PC-3 (cell line): ENCODE results near the gene ITPR3. TPM values are rescaled to one million over a fixed set of nuclear protein-coding genes. Genes with fewer than 3 reads are reported as not detected.

Source experiments
- ATAC-seq: fragments of 200-7000 bp; cut with Tn5 transposase; 2 replicates; pipeline ENCODE4 v1.9.1; 2020; ENCODE audit warnings: mild to moderate bottlenecking, moderate library complexity
- BruUV-seq: library from RNA; stranded (reverse); fragments of 400-500 nt; replicated peaks from 2 replicates; lab custom pipeline; 2021; lab: Mats Ljungman, UMichigan
- CTCF ChIA-PET: fragments of 300-600 bp; sonication (Branson Sonifier 250); formaldehyde crosslinking; loops from one replicate; lab custom pipeline; 2022; ENCODE audit warnings: antibody characterized with exemption; lab: Charles Lee
- POLR2A ChIA-PET: fragments of 300-600 bp; sonication (Branson Sonifier 250); formaldehyde crosslinking; loops from one replicate; lab custom pipeline; 2022; ENCODE audit warnings: antibody characterized with exemption; ENCODE audit not compliant: unreplicated experiment; lab: Charles Lee
- DNase-seq: peaks from one replicate; pipeline ENCODE4 v3.0.0-alpha.2; 2015
- H2AFZ ChIP-seq: fragments of 300-600 bp; sonication (generic); 2 replicates; pipeline ENCODE4 v1.6.0; 2016; ENCODE audit warnings: antibody characterized with exemption, low read length
- H3F3A ChIP-seq: fragments of 300-600 bp; sonication (generic); one replicate; pipeline ENCODE4 v1.6.0; 2017; ENCODE audit warnings: antibody characterized with exemption, low read length, control low read depth, mild to moderate bottlenecking; ENCODE audit not compliant: unreplicated experiment
- H3K27ac ChIP-seq: fragments of 300-600 bp; sonication (generic); 2 replicates; pipeline ENCODE4 v1.5.1; 2016; ENCODE audit warnings: mild to moderate bottlenecking, low read length
- H3K27me3 ChIP-seq: fragments of 300-600 bp; sonication (generic); 2 replicates; pipeline ENCODE4 v1.6.1; 2016; ENCODE audit warnings: low read length, mixed read lengths
- H3K36me3 ChIP-seq: fragments of 300-600 bp; sonication (generic); 2 replicates; pipeline ENCODE4 v1.6.1; 2016; ENCODE audit warnings: low read depth, mixed run types, low read length, mixed read lengths
- H3K4me1 ChIP-seq: fragments of 300-600 bp; sonication (generic); 2 replicates; pipeline ENCODE4 v1.5.1; 2016; ENCODE audit warnings: low read length; ENCODE audit not compliant: insufficient read depth
- H3K4me2 ChIP-seq: fragments of 300-600 bp; sonication (generic); 2 replicates; pipeline ENCODE4 v1.6.0; 2016; ENCODE audit warnings: low read length
- H3K4me3 ChIP-seq: fragments of 300-600 bp; sonication (generic); 2 replicates; pipeline ENCODE4 v1.5.1; 2016; ENCODE audit warnings: mild to moderate bottlenecking, low read length, mixed read lengths
- H3K79me2 ChIP-seq: fragments of 300-600 bp; sonication (generic); 2 replicates; pipeline ENCODE4 v1.6.1; 2017; ENCODE audit warnings: low read length, mixed read lengths
- H3K9ac ChIP-seq: fragments of 300-600 bp; sonication (generic); 2 replicates; pipeline ENCODE4 v1.6.0; 2016; ENCODE audit warnings: mild to moderate bottlenecking, low read length
- H3K9me2 ChIP-seq: fragments of 300-600 bp; sonication (generic); replicated peaks from 2 replicates; pipeline ENCODE4 v1.6.1; 2016; ENCODE audit warnings: mixed run types, low read length, mixed read lengths
- H3K9me3 ChIP-seq: fragments of 300-600 bp; sonication (generic); 2 replicates; pipeline ENCODE4 v1.6.1; 2016; ENCODE audit warnings: low read length, mixed read lengths
- H4K20me1 ChIP-seq: fragments of 300-600 bp; sonication (generic); 2 replicates; pipeline ENCODE4 v1.6.1; 2016; ENCODE audit warnings: low read length, mixed read lengths
- EZH2 ChIP-seq: fragments of 300-600 bp; sonication (generic); IDR thresholded peaks from one replicate; pipeline ENCODE4 v1.6.1; 2017; ENCODE audit warnings: antibody characterized with exemption, mild to moderate bottlenecking, low read length; ENCODE audit not compliant: unreplicated experiment
- EZH2phosphoT487 ChIP-seq: fragments of 300-600 bp; sonication (generic); IDR thresholded peaks from 2 replicates; pipeline ENCODE4 v1.6.1; 2018; ENCODE audit warnings: mild to moderate bottlenecking, antibody characterized with exemption, low read length, borderline replicate concordance
- intact Hi-C: fragments of 100-400 bp; cut with micrococcal nuclease; formaldehyde crosslinking; loops from 2 replicates; pipeline ENCODE4 v1.9.0; 2023
- total RNA-seq: library from RNA; depleted of rRNA; stranded (reverse); fragments of >200 nt; gene quantifications from 2 replicates; pipeline ENCODE4 v1.2.3, GENCODE V29; 2014
- TF ChIP-seq, protein P1 (sequence below): fragments of 300-600 bp; sonication (generic); conservative IDR thresholded peaks from 2 replicates; pipeline ENCODE4 v1.5.1; 2017; ENCODE audit warnings: antibody characterized with exemption, low read depth, mild to moderate bottlenecking, low read length

Gene ITPR3
- total RNA-seq, 1 experiment from 2014 or later: 41.8 TPM

DNA sequence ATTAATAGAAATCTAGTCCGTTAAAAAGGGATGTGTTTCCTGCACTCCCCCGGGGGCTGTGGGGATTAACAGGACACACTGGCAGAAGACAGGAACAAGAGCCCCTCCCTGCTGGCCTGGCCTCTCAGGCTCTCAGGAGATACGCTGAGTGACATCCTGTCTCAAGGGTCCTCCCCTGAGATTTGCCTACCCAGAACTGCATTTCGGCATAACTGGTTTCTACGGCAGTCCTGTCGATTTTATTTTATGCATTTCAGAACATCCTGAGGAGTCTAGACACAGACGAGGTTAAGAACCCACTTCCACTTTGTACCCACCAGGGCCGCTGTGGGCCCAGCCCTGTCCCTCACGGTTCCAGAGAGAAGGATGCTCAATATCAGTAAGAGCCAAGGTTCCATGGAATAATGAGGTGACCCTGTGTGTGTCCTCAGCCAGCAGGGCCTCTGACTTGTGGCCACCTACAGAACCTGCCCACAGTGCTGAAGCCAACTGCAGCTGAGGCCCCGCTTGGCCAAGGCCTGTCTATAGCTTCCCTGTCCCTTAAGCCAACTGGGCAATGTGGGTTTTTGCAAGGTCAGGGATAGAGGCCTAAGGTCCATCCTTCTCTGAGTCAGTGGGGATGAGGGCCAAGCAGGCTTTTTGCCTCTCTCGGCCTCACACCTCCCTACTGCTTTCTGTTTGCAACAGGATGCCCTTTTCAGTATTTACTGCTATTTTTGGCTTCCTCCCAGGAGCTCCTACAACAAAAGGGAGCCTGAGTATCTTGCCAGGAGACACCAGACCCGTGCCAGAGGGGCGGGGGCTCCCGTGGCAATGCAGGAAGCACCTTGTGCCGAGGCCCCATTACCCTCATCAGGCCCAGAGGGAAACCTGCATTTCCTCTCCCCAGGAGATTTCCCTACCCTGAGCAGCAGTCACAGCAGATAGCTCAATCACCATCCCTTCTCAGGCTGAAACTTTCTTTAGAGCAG is 75.7 kb downstream of the ITPR3 start:
- BruUV-seq: no TSS peak
- H3K4me2 ChIP-seq: peak overlapping the region; percentile 18
- no peak overlapping the region for H3K4me3 ChIP-seq
- intact Hi-C loops: no loop called here
- ATAC-seq: peak; percentile 65
- H4K20me1 ChIP-seq: no peaks in the 10 kb centered on the region
- H2AFZ ChIP-seq: no peak overlapping the region
- DNase-seq: peak; percentile 76
- peaks cover 55% of the 10 kb centered on the region for H3K4me1 ChIP-seq
- ChIA-PET CTCF (interaction anchor here (0.7 to 1.0 kb wide), 2 partner anchors 107 to 254 kb away, joined by 3 to 4 read pairs; no protein-coding TSS in a partner anchor), POLR2A (interaction anchor here (0.5 to 0.6 kb wide), 2 partner anchors 115 to 399 kb away, joined by 4 to 26 read pairs; no protein-coding TSS in a partner anchor)
- no peaks in the 10 kb centered on the region for H3K9me2 ChIP-seq
- peaks cover 14% of the 10 kb centered on the region; the same call in 1 of the 2 replicates for H3K79me2 ChIP-seq
- no peaks in the 10 kb centered on the region for H3F3A ChIP-seq
- no peaks in the 10 kb centered on the region for H3K9me3 ChIP-seq
- peak overlapping the region; percentile 94 for H3K27ac ChIP-seq
- peaks cover 54% of the 10 kb centered on the region for H3K36me3 ChIP-seq
- no peaks in the 10 kb centered on the region for H3K27me3 ChIP-seq
- H3K9ac ChIP-seq: peak overlapping the region; percentile 14
- no peak for TF ChIP-seq EZH2
- TF ChIP-seq, protein P1, sequence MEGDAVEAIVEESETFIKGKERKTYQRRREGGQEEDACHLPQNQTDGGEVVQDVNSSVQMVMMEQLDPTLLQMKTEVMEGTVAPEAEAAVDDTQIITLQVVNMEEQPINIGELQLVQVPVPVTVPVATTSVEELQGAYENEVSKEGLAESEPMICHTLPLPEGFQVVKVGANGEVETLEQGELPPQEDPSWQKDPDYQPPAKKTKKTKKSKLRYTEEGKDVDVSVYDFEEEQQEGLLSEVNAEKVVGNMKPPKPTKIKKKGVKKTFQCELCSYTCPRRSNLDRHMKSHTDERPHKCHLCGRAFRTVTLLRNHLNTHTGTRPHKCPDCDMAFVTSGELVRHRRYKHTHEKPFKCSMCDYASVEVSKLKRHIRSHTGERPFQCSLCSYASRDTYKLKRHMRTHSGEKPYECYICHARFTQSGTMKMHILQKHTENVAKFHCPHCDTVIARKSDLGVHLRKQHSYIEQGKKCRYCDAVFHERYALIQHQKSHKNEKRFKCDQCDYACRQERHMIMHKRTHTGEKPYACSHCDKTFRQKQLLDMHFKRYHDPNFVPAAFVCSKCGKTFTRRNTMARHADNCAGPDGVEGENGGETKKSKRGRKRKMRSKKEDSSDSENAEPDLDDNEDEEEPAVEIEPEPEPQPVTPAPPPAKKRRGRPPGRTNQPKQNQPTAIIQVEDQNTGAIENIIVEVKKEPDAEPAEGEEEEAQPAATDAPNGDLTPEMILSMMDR: no peak
- no peak for TF ChIP-seq EZH2phosphoT487

DNA sequence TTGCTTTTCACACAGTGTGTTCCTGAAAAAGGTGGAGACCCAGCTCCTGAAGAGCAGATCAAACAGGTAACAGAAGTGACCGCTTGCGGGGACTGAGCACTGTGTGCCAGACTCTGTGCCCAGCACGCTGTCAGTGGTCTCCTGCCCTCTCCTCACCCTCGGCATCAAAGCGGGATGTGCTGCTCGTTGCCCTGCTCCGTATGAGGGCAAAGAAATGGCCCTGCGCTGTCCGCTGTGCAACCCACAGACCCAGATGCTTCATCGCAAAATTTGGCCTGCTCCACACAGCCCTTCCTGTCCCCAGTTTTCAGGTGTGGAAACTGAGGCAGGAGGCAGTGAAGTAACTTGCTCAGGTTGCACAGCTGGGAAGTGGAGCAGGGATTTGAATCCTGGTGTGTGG is 76.7 kb downstream of the ITPR3 start:
- H3K27ac ChIP-seq: peak overlapping the region; percentile 94; the same call in 1 of the 2 replicates

More for the DNA sequence above, 76.7 kb downstream of the ITPR3 start:
- Histone ChIP-seq H3K27me3 (no peaks in the 10 kb centered on the region), H3K9me2 (no peaks in the 10 kb centered on the region), H3K36me3 (peaks cover 54% of the 10 kb centered on the region), H3K79me2 (peaks cover 14% of the 10 kb centered on the region; the same call in 1 of the 2 replicates), H3K9ac (no peak overlapping the region), H3F3A (peaks cover 3% of the 10 kb centered on the region), H3K9me3 (no peaks in the 10 kb centered on the region), H3K4me1 (peaks cover 48% of the 10 kb centered on the region), H4K20me1 (no peaks in the 10 kb centered on the region), H3K4me3 (no peak overlapping the region), H3K4me2 (no peak overlapping the region), H2AFZ (no peak overlapping the region)
- DNase-seq: no peak
- POLR2A ChIA-PET: interaction anchor here (0.6 kb wide), 1 partner anchor 400 kb away, joined by 4 read pairs; no protein-coding TSS in a partner anchor
- CTCF ChIA-PET: no interaction called here
- BruUV-seq: no TSS peak
- ATAC-seq: no peak
- intact Hi-C loops: no loop called here
- no peak for TF ChIP-seq EZH2phosphoT487
- no peak for TF ChIP-seq EZH2
- TF ChIP-seq, protein P1: no peak
